Subcutaneous adipose tissue (tissue), 4 donors: Measurements from ENCODE around the gene PLEKHM3. TPM values are rescaled to one million over a fixed set of nuclear protein-coding genes. Genes with fewer than 3 reads are reported as not detected.

Experiments
- total RNA-seq, 4 donors: library from RNA; depleted of rRNA; stranded (reverse); fragments of >200 nt; gene quantifications; one replicate each; pipeline ENCODE4 v1.1.0, GENCODE V29; 2016
- TF ChIP-seq, protein P1 (sequence below): fragments of 450-650 bp; IDR thresholded peaks from one replicate; pipeline ENCODE4 v1.5.1; 2016; ENCODE audit warnings: low read depth, mild to moderate bottlenecking, control low read depth, antibody characterized with exemption, moderate library complexity

The PLEKHM3 gene
- total RNA-seq, 4 donors from 2014 or later, result 24.6 to 36.0 (median 26.2) TPM

DNA sequence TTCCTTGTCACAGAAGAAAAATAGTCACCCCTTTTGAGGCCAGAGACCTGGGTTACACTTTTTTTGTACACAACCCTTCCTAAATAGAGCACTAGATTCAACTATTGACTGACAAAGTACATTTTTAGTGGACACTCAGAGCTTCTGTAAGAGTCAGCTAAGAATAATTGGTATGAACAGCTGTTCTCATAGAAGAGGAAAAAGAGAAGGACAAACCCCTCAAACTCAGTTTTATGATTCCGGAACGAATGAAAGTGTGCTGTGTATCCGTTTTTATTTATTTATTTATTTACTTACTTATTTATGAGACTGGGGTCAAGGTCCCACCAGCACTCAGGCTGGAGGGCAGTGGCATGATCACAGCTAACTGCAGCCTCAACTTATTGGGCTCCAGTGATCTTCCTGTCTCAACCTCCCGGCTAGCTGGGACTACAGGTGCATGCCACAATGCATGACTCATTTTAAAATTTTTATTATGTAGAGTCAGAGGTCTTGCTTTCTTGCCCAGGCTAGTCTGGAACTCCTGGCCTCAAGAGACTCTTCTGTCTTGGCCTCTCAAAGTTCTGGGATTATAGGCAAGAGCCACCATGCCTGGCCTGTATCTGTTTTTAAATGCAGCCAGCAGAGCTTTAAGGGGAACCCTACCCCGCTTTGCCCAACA is 219.6 kb downstream of the PLEKHM3 start:
- TF ChIP-seq, protein P1, sequence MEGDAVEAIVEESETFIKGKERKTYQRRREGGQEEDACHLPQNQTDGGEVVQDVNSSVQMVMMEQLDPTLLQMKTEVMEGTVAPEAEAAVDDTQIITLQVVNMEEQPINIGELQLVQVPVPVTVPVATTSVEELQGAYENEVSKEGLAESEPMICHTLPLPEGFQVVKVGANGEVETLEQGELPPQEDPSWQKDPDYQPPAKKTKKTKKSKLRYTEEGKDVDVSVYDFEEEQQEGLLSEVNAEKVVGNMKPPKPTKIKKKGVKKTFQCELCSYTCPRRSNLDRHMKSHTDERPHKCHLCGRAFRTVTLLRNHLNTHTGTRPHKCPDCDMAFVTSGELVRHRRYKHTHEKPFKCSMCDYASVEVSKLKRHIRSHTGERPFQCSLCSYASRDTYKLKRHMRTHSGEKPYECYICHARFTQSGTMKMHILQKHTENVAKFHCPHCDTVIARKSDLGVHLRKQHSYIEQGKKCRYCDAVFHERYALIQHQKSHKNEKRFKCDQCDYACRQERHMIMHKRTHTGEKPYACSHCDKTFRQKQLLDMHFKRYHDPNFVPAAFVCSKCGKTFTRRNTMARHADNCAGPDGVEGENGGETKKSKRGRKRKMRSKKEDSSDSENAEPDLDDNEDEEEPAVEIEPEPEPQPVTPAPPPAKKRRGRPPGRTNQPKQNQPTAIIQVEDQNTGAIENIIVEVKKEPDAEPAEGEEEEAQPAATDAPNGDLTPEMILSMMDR, result no peak

DNA sequence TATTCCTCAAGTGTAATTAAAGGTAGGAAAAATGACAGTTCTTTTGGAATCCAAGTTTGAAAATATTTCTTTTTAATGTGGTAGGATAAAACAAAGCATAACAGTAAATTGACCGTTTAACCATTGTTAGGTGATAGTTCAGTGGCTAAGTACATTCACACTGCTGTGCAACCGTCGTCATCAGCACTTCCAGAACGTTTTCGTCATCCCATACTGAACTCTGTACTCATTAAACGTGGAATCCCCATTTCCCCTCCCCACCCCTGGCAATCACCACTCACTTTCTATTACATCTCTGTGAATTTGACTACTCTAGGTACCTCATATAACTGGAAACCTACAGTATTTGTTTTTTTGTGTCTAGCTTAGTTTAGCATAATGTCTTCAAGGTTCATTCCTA is 222.7 kb downstream of the PLEKHM3 start:
- TF ChIP-seq, protein P1, result no peak

DNA sequence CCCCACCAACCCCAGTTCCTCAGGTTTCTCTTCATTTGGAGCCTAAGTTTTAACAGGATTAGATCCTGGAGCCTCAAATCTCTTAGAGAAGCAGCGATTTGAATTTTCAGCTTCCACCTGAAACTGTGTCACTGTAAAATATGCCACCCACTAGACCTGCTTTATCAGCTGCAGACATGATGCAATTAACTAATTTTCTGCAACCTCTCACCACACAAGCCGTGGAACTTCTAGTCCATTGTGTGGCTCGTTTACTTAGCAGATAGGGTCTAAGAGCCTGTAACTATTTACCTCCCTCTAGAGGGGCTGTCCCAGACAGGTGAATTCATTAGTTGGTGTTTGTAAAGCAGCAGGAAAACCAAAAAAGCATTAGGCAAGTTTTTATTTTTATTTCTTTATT is 224.1 kb downstream of the PLEKHM3 start:
- TF ChIP-seq, protein P1, result no peak

DNA sequence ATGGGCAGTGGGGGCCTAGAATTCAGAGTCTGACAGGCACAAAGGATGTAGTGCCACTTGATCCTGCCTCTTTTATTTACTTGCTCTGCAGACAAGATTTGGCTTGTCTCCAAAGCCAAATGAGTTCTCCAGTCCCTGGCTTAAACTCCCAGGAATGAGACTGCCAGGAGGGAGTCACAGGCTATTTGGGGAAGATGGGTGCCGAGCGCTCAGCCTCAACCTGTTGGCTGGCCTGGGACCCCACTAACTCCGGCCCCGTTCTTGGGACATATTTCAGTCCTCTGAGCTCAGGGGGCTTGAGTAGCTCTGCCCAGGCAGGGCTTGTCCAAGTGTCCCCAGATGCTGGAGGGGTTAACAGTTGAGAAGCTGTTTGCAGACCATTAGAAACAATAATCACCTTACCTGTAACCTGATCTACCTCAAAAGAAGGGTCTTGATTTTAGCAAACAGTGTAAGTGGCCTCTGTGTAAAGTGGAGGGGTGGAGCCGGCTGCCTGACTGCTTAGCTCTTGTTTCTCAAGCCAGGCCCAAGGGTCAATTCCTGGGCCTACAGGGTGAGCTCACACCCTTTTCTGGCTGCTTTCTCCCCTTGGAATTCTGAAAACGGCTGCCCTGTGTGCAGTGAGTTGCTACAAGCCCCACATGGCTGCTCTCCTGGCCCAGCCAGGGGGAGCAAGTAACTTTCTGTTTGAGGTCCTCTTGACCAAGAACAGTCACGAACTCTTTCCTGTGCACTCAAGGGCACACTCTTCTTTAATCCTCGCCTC is 228.6 kb downstream of the PLEKHM3 start:
- TF ChIP-seq, protein P1, result no peak

DNA sequence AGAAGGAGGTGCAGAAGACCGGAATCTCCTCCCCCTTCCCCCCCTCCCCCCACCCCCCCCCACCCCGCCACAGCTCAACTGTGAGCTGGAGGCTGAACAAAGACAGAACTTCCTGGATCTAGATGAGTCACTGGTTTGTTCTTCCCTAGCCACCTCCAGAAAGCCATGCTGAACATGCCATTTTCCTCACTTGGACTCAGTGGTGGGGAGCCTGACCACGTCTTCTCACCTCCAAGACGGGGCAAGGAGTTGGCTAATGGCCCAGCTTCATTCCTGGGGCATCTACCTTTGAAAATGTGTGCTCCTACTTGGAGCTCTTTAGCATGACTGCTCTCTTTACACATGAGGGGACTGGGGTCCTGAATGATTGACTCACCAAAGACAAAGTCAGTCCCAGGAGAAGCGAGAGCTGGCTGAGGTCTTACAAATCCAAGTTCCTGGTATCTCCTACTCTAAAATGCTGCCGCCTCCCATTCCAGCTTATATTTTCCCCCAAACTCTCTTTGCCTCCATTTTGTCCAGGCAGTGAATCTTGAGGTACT is 233.0 kb downstream of the PLEKHM3 start:
- TF ChIP-seq, protein P1, result no peak

DNA sequence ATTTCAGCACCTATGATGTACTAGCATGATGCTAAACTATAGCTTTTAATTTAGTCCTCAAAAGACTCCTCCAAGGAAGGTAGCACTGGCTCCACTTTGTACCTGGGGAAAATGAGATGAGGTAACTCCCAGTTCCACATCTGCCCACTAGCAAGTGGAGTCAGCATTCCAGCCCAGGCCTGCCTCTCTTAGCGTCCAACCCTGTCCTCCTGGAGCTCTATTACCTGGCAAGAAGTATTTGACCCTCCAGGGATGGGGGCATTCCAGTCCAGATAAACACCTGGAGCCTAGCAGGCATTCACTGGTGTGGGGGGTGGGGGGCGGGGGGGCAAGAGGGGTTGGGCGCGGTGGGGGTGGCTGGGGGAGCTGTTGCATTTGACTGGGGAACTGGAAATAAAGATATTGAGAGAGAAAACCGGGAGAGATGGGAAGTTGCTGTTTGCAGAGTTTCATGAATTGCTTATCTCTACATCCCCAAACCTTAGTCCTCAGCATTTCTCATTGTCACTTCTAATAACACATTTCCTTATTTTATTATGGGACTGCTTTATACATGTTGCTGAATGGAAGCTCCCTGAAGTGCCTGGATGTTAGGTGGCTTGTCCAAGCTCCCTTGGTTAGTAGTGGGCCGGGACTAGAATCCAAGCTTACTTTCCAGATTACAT is 233.6 kb downstream of the PLEKHM3 start:
- TF ChIP-seq, protein P1, result no peak

DNA sequence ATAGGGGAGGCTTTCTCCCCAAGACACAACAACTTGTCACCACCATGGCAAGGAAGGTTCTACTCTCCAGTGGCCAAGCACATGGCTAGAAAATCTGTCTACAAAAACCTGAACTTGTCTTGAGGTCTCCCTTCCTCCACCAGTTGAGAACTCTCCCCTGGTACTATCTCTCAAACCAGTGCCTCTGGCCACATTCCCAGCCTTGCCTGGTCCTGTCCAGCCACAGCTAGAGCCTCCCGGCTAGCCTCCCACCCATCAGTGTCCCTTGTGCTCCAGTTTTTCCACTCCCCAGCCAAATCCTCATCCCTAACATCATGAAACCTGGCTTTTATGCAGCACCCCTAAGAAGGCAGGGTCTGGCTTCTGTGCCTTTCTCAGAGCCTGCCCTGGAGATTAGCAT is 234.4 kb downstream of the PLEKHM3 start:
- TF ChIP-seq, protein P1, result no peak
